IMR-90 (cell line): ENCODE data around the gene MOXD1. TPM values are rescaled to one million over a fixed set of nuclear protein-coding genes. Genes with fewer than 3 reads are reported as not detected.

ENCODE experiments used
- ATAC-seq: fragments of 200-7000 bp; cut with Tn5 transposase; 2 replicates; pipeline ENCODE4 v1.9.1; 2020; ENCODE audit warnings: low read depth, mild to moderate bottlenecking, moderate library complexity
- BruUV-seq: library from RNA; stranded (reverse); fragments of 400-500 nt; replicated peaks from 2 replicates; lab custom pipeline; 2021; lab: Mats Ljungman, UMichigan
- CTCF ChIA-PET: fragments of 300-600 bp; formaldehyde crosslinking; extraction: SDS; loops from one replicate; lab custom pipeline; 2021; ENCODE audit warnings: antibody characterized with exemption; lab: Yijun Ruan, JAX
- POLR2A ChIA-PET: fragments of 300-600 bp; sonication (Branson Sonifier 250); formaldehyde crosslinking; loops from one replicate; lab custom pipeline; 2022; ENCODE audit warnings: antibody characterized with exemption; ENCODE audit not compliant: unreplicated experiment; lab: Charles Lee
- DNase-seq: peaks from one replicate; pipeline ENCODE4 v3.0.0; 2013
- H2AFZ ChIP-seq: replicated peaks from 2 replicates; pipeline ENCODE3; 2013; ENCODE audit warnings: low read length, mild to moderate bottlenecking; ENCODE audit not compliant: poor library complexity
- H2AK5ac ChIP-seq: 2 replicates; pipeline ENCODE4 v1.6.1; 2013; ENCODE audit warnings: low read depth, low read length, inconsistent platforms
- H2AK9ac ChIP-seq: replicated peaks from 2 replicates; pipeline ENCODE3; 2013; ENCODE audit warnings: mild to moderate bottlenecking, low read depth, low read length, moderate library complexity; ENCODE audit not compliant: poor library complexity
- H2BK120ac ChIP-seq: 2 replicates; pipeline ENCODE4 v1.6.1; 2013; ENCODE audit warnings: low read depth, low read length, inconsistent platforms
- H2BK15ac ChIP-seq: 3 replicates; pipeline ENCODE4 v1.6.1; 2013; ENCODE audit warnings: low read depth, low read length, inconsistent platforms
- H2BK20ac ChIP-seq: 2 replicates; pipeline ENCODE4 v1.6.1; 2013; ENCODE audit warnings: low read depth, mild to moderate bottlenecking, inconsistent platforms, low read length, moderate library complexity
- H2BK5ac ChIP-seq: 2 replicates; pipeline ENCODE4 v1.6.1; 2013; ENCODE audit warnings: mild to moderate bottlenecking, low read depth, low read length, inconsistent platforms; ENCODE audit not compliant: poor library complexity, severe bottlenecking
- H3K14ac ChIP-seq: replicated peaks from 2 replicates; pipeline ENCODE4 v1.6.1; 2013; ENCODE audit warnings: low read depth, low read length, inconsistent platforms
- H3K18ac ChIP-seq: 2 replicates; pipeline ENCODE4 v1.6.1; 2013; ENCODE audit warnings: low read depth, low read length, control low read depth
- H3K23ac ChIP-seq: 2 replicates; pipeline ENCODE4 v1.6.1; 2013; ENCODE audit warnings: low read depth, low read length, inconsistent platforms
- H3K27ac ChIP-seq: 2 replicates; pipeline ENCODE4 v1.5.1; 2013; ENCODE audit warnings: mild to moderate bottlenecking, control low read depth, low read length; ENCODE audit not compliant: insufficient read depth
- H3K27me3 ChIP-seq: 2 replicates; pipeline ENCODE4 v1.6.1; 2013; ENCODE audit warnings: low read length; ENCODE audit not compliant: control insufficient read depth, insufficient read depth
- H3K36me3 ChIP-seq: 2 replicates; pipeline ENCODE4 v1.6.1; 2013; ENCODE audit warnings: low read length, mixed read lengths; ENCODE audit not compliant: control insufficient read depth, insufficient read depth
- H3K4ac ChIP-seq: 2 replicates; pipeline ENCODE4 v1.6.1; 2013; ENCODE audit warnings: low read depth, low read length, inconsistent platforms
- H3K4me1 ChIP-seq: 2 replicates; pipeline ENCODE4 v1.6.1; 2013; ENCODE audit warnings: low read length, mixed read lengths; ENCODE audit not compliant: control insufficient read depth, insufficient read depth
- H3K4me2 ChIP-seq: 2 replicates; pipeline ENCODE4 v1.6.1; 2013; ENCODE audit warnings: low read depth, mild to moderate bottlenecking, control low read depth, low read length, moderate library complexity
- H3K4me3 ChIP-seq: 2 replicates; pipeline ENCODE4 v1.5.1; 2013; ENCODE audit warnings: low read depth, mild to moderate bottlenecking, control low read depth, low read length, moderate library complexity; ENCODE audit not compliant: insufficient read depth
- H3K56ac ChIP-seq: 2 replicates; pipeline ENCODE4 v1.6.1; 2013; ENCODE audit warnings: low read length, inconsistent platforms; ENCODE audit not compliant: insufficient read depth; ENCODE audit errors: extremely low read depth
- H3K79me1 ChIP-seq, 2 experiments: 2 replicates each; pipeline ENCODE4 v1.6.1; 2013; ENCODE audit warnings: low read length in 2 of 2, inconsistent platforms in 1 of 2, low read depth in 1 of 2
- H3K9ac ChIP-seq: 2 replicates; pipeline ENCODE4 v1.6.1; 2013; ENCODE audit warnings: low read depth, low read length, control low read depth
- H3K9me1 ChIP-seq: 2 replicates; pipeline ENCODE4 v1.6.1; 2013; ENCODE audit warnings: low read length, inconsistent platforms; ENCODE audit not compliant: insufficient read depth
- H3K9me3 ChIP-seq: 2 replicates; pipeline ENCODE4 v1.6.1; 2013; ENCODE audit warnings: low read length; ENCODE audit not compliant: control insufficient read depth, insufficient read depth
- H4K20me1 ChIP-seq: 2 replicates; pipeline ENCODE4 v1.6.1; 2013; ENCODE audit warnings: low read length, inconsistent platforms; ENCODE audit not compliant: insufficient read depth
- H4K5ac ChIP-seq: 2 replicates; pipeline ENCODE4 v1.6.1; 2013; ENCODE audit warnings: mild to moderate bottlenecking, low read depth, low read length, control low read depth
- H4K8ac ChIP-seq, 2 experiments: 2 replicates each; pipeline ENCODE4 v1.6.1; 2013; ENCODE audit warnings: low read depth in 2 of 2, low read length in 2 of 2, control low read depth in 1 of 2, inconsistent platforms in 1 of 2
- H4K91ac ChIP-seq: 2 replicates; pipeline ENCODE4 v1.6.1; 2013; ENCODE audit warnings: low read depth, low read length, inconsistent platforms; ENCODE audit not compliant: insufficient read depth
- BHLHE40 ChIP-seq: fragments of 150-350 bp; IDR thresholded peaks from 2 replicates; pipeline ENCODE4 v1.6.1; 2016; ENCODE audit warnings: mild to moderate bottlenecking, low read depth, low read length
- CEBPB ChIP-seq: IDR thresholded peaks from 2 replicates; pipeline ENCODE4 v1.6.1; 2012; ENCODE audit warnings: low read depth, low read length, improper control_type of control experiment
- CHD1 ChIP-seq: IDR thresholded peaks from 2 replicates; pipeline ENCODE4 v1.6.1; 2012; ENCODE audit warnings: low read depth, low read length, improper control_type of control experiment
- MAFK ChIP-seq: IDR thresholded peaks from 2 replicates; pipeline ENCODE4 v1.6.1; 2012; ENCODE audit warnings: low read depth, low read length, improper control_type of control experiment
- MAZ ChIP-seq: IDR thresholded peaks from 2 replicates; pipeline ENCODE4 v1.6.1; 2012; ENCODE audit warnings: low read depth, mild to moderate bottlenecking, low read length, improper control_type of control experiment, moderate library complexity, borderline replicate concordance
- MXI1 ChIP-seq: IDR thresholded peaks from 2 replicates; pipeline ENCODE4 v1.6.1; 2012; ENCODE audit warnings: low read depth, mild to moderate bottlenecking, low read length, moderate library complexity, borderline replicate concordance
- NFE2L2 ChIP-seq: fragments of 150-350 bp; IDR thresholded peaks from 2 replicates; pipeline ENCODE4 v1.6.1; 2016; ENCODE audit warnings: low read depth, mild to moderate bottlenecking, low read length
- RAD21 ChIP-seq: IDR thresholded peaks from 2 replicates; pipeline ENCODE4 v1.6.1; 2012; ENCODE audit warnings: low read length, improper control_type of control experiment
- RCOR1 ChIP-seq: IDR thresholded peaks from 2 replicates; pipeline ENCODE4 v1.6.1; 2012; ENCODE audit warnings: mild to moderate bottlenecking, low read length, improper control_type of control experiment; ENCODE audit not compliant: insufficient replicate concordance
- RFX5 ChIP-seq: IDR thresholded peaks from 2 replicates; pipeline ENCODE4 v1.8.0; 2012; ENCODE audit warnings: low read depth, mild to moderate bottlenecking, low read length, moderate library complexity
- SMC3 ChIP-seq: fragments of 150-350 bp; IDR thresholded peaks from 2 replicates; pipeline ENCODE4 v1.6.1; 2016; ENCODE audit warnings: low read depth, mild to moderate bottlenecking, antibody characterized with exemption, low read length, moderate library complexity
- WGBS, 2 experiments: methylation state at CpG; one replicate each; pipeline versions ENCODE4 v1.1.5 to v1.1.7; 2013; ENCODE audit warnings: missing lambda C conversion rate in 2 of 2; ENCODE audit not compliant: insufficient read length in 1 of 2; ENCODE audit errors: extremely low coverage in 2 of 2; 5-methylcytosine and 5-hydroxymethylcytosine counted together
- dilution Hi-C: fragments of 300-500 bp; cut with HindIII; formaldehyde crosslinking; loops from one replicate; pipeline ENCODE4 v1.14.3; 2018; ENCODE audit warnings: low sequenced_read_pairs; ENCODE audit not compliant: unreplicated experiment
- in situ Hi-C: fragments of 300-500 bp; cut with MboI; formaldehyde crosslinking; loops from 3 replicates; pipeline ENCODE4 v1.14.3; 2019; ENCODE audit warnings: low sequenced_read_pairs, inconsistent platforms, mixed read lengths
- intact Hi-C: fragments of 100-400 bp; cut with micrococcal nuclease; formaldehyde crosslinking; loops from 2 replicates; pipeline ENCODE4 v1.10.0; 2022
- polyA plus RNA-seq, 3 experiments: library from polyadenylated mRNA; depleted of rRNA; stranded (reverse); fragments of >200 nt; gene quantifications; 2 replicates each; pipeline ENCODE4 v1.2.3, GENCODE V29; 2012; ENCODE audit warnings: low replicate concordance in 1 of 3
- total RNA-seq: library from RNA; depleted of rRNA; stranded (reverse); fragments of >200 nt; gene quantifications from 2 replicates; pipeline ENCODE4 v1.2.3, GENCODE V29; 2012

MOXD1 gene
- total and polyA plus RNA-seq, 2 of the 4 experiments (the other 2 are of a cell fraction) = 10.0 to 19.4 TPM

DNA sequence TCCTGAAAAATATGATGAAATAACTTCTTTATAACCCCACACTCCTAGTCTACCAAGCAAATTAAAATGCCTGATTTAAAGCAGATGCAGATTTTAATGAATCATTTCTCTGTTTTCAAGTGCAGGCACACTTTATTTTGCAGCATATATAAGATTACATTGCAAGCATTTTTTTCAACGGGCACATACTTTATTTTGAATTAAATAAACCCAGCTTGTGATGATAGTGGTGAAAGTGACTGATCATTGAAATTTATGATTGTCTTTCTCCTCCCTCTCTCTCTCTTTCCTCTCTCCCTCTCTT lies 12.2 kb upstream of the MOXD1 start:
- H4K8ac ChIP-seq = no peak overlapping the region
- BruUV-seq = no TSS peak
- H2BK5ac ChIP-seq = no peak overlapping the region
- H3K4me1 ChIP-seq = no peaks in the 10 kb centered on the region
- no peak overlapping the region for H3K18ac ChIP-seq
- H3K9me3 ChIP-seq = peaks cover 4% of the 10 kb centered on the region
- H2AK9ac ChIP-seq = no peak overlapping the region
- TF ChIP-seq CEBPB (no peak), SMC3 (no peak), RCOR1 (no peak), RAD21 (no peak), MAZ (no peak), MXI1 (no peak), MAFK (no peak), NFE2L2 (no peak), BHLHE40 (no peak), CHD1 (no peak), RFX5 (no peak)
- no peak overlapping the region for H3K9ac ChIP-seq
- no peak overlapping the region for H2AK5ac ChIP-seq
- ChIA-PET POLR2A (no interaction called here), CTCF (interaction anchor here (0.7 kb wide), 1 partner anchor 9 kb away, joined by 3 read pairs; no protein-coding TSS in a partner anchor)
- no peak overlapping the region for H3K4ac ChIP-seq
- no peaks in the 10 kb centered on the region for H4K20me1 ChIP-seq
- ATAC-seq (no peak), DNase-seq (no peak)
- H3K4me2 ChIP-seq = no peak overlapping the region
- no peak overlapping the region for H4K91ac ChIP-seq
- intact Hi-C loops (no loop called here), dilution Hi-C loops (no loop called here), in situ Hi-C loops (no loop called here)
- no peaks in the 10 kb centered on the region for H3K27me3 ChIP-seq
- H3K79me1 ChIP-seq = no peaks in the 10 kb centered on the region
- H2BK120ac ChIP-seq = no peak overlapping the region
- no peaks in the 10 kb centered on the region for H3K36me3 ChIP-seq
- H4K5ac ChIP-seq = no peak overlapping the region
- H3K23ac ChIP-seq = no peak overlapping the region
- no peak overlapping the region for H3K14ac ChIP-seq
- H3K27ac ChIP-seq = no peak overlapping the region
- H2BK15ac ChIP-seq = no peak overlapping the region
- H3K4me3 ChIP-seq = no peak overlapping the region
- WGBS, 2 experiments = no CpG with 5 or more reads among the region's 1 CpG
- no peaks in the 10 kb centered on the region for H3K9me1 ChIP-seq
- H2BK20ac ChIP-seq = no peak overlapping the region
- H2AFZ ChIP-seq = no peak overlapping the region
- H3K56ac ChIP-seq = no peak overlapping the region
